Spleen (tissue), 3 donors: Measurements from ENCODE around the gene PLCB1.

ENCODE experiments used
- POLR2A ChIP-seq, 3 donors: fragments of 450-650 bp; IDR thresholded peaks; one replicate each; pipeline ENCODE4 v1.5.1; 2017; ENCODE audit warnings: antibody characterized with exemption in 3 of 3, mild to moderate bottlenecking in 1 of 3
- POLR2AphosphoS5 ChIP-seq, 3 donors: sonication (generic); formaldehyde crosslinking; IDR thresholded peaks; one replicate each; pipeline ENCODE4 v1.5.1; 2017; ENCODE audit warnings: antibody characterized with exemption in 3 of 3

GRCh38 chr20:8856668-8857067 is 724.6 kb downstream of the PLCB1 start:
- TF ChIP-seq POLR2AphosphoS5 (IDR thresholded peaks at IDR 0.05): no peak
- TF ChIP-seq POLR2A (IDR thresholded peaks at IDR 0.05): no peak
